H1 (cell line): Measurements from ENCODE around the gene MYLK. TPM values are rescaled to one million over a fixed set of nuclear protein-coding genes. Genes with fewer than 3 reads are reported as not detected.

Source experiments
- BACH1 ChIP-seq: IDR thresholded peaks from 2 replicates; pipeline ENCODE4 v1.6.1; 2012; ENCODE audit warnings: low read length, improper control_type of control experiment
- CTBP2 ChIP-seq: IDR thresholded peaks from 2 replicates; pipeline ENCODE4 v1.7.0; 2011; ENCODE audit warnings: borderline replicate concordance, mild to moderate bottlenecking, moderate library complexity, mixed read lengths, low read length; ENCODE audit not compliant: insufficient read depth, insufficient read length
- EP300 ChIP-seq, 2 experiments: IDR thresholded peaks; 1 replicate in 1 of 2; 2 replicates in 1 of 2; pipeline ENCODE4 v1.6.1; 2011 to 2012; ENCODE audit warnings: low read depth in 2 of 2, low read length in 2 of 2, mild to moderate bottlenecking in 2 of 2, borderline replicate concordance in 1 of 2, inconsistent platforms in 1 of 2, moderate library complexity in 1 of 2
- KDM5A ChIP-seq: fragments of 200-600 bp; IDR thresholded peaks from 2 replicates; pipeline ENCODE4 v1.7.1; 2012; ENCODE audit warnings: mild to moderate bottlenecking, low read length, inconsistent platforms, mixed read lengths
- RAD21 ChIP-seq, 2 experiments: IDR thresholded peaks in 1 of 2; conservative IDR thresholded peaks in 1 of 2; 2 replicates each; pipeline ENCODE4 v1.6.1; 2011; ENCODE audit warnings: low read depth in 2 of 2, low read length in 2 of 2, improper control_type of control experiment in 1 of 2, inconsistent platforms in 1 of 2, mild to moderate bottlenecking in 1 of 2, moderate library complexity in 1 of 2
- SAP30 ChIP-seq: fragments of 300-600 bp; sonication (generic); IDR thresholded peaks from 2 replicates; pipeline ENCODE4 v1.7.1; 2012; ENCODE audit warnings: low read length, moderate library complexity, mild to moderate bottlenecking, inconsistent platforms; ENCODE audit not compliant: insufficient read depth, insufficient replicate concordance
- polyA plus RNA-seq, 7 experiments: library from polyadenylated mRNA; depleted of rRNA in 3 of 7; stranded (reverse) in 5 of 7; unstranded in 2 of 7; fragments of >200 nt in 5 of 7; fragments of 200-250 nt in 2 of 7; gene quantifications; 1 replicate in 5 of 7; 2 replicates in 1 of 7; 4 replicates in 1 of 7; pipeline versions ENCODE4 v1.2.1 to v1.2.3, GENCODE V29; 2011 to 2013; ENCODE audit warnings: missing spikeins in 2 of 7, mixed read lengths in 2 of 7
- total RNA-seq: library from RNA; stranded (reverse); fragmentation: NEBNext Ultra II Directional; extraction: Animal tissue kit (Norgen Biotek cat#: 25700); gene quantifications from 2 replicates; pipeline ENCODE4 v1.2.1, GENCODE V29; 2021

MYLK gene
- total and polyA plus RNA-seq, 2 of the 8 experiments (the other 6 are each of a cell fraction or from before 2014, with no cell fraction given), result 11.6 to 21.3 TPM

DNA sequence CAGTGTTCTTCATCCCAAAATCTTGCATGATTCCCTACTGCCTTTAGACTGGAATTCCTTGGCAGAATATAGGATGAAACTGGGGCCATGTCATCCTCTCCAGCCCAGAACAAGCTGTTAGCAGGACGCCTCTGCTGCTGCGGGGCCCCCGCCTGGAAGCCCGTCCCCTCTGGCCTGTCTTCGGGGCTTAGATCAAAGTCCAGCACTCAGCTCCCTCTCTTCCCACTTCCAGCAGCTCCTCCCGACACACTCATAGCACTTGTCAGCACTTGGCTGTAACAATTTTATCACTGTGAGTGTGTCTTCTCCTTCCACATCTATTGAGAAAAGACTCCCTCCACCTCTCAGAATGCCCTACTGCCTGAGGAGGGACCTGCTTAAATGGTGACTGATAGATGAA, 187.3 kb downstream of the MYLK start (continued):
- TF ChIP-seq SAP30 (no peak), BACH1 (no peak), CTBP2 (no peak), EP300 (IDR thresholded peaks at IDR 0.05; ENCODE audit: borderline replicate concordance in 1 of 2, low read depth in 2 of 2, low read length in 2 of 2) (no peak), KDM5A (no peak), RAD21 (IDR thresholded peaks at IDR 0.05 in 1 of 2, conservative IDR thresholded peaks at IDR 0.05 in 1 of 2; ENCODE audit: low read depth in 2 of 2, low read length in 2 of 2) (no peak)
